ENCODE data around the gene TUSC1. TPM values are rescaled to one million over a fixed set of nuclear protein-coding genes. Genes with fewer than 3 reads are reported as not detected.

Gene TUSC1
- total and polyA plus RNA-seq, 2 of the 13 experiments (the other 11 are each of a cell fraction or from before 2014, with no cell fraction given): not detected

DNA sequence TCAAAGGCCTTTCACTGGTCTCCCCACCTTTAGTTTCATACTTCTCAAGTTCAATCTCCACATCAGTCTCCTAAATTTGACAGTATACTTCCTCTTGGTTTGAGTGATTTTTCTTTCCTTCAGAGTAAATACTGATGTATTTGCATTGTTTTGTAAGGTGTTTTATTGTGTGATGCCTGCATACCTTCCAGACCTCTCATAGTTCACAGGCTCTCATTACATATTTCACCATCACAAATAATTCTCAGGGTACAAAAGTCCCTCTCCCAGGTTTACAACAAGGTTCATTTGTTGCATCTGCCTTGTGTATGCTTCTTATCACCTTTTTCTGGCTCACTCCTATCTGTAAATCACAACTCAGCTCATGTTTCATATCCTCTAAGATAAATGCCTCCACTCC lies 22.2 kb upstream of the TUSC1 start:
- H3K79me2 ChIP-seq (ENCODE audit: insufficient read depth, low read length): no peaks in the 10 kb centered on the region
- no peak overlapping the region for H3K9ac ChIP-seq (ENCODE audit: insufficient read depth, low read depth, low read length)
- no peak overlapping the region for H3K27ac ChIP-seq (ENCODE audit: extremely low read length, insufficient read depth, low read length)
- TF ChIP-seq ERF (CRISPR knock-in tag; IDR thresholded peaks at IDR 0.05) (no peak), NR2F6 (IDR thresholded peaks at IDR 0.05) (no peak), NR2F6 (CRISPR knock-in tag; IDR thresholded peaks at IDR 0.05) (no peak), CAMTA2 (CRISPR knock-in tag; IDR thresholded peaks at IDR 0.05; ENCODE audit: borderline replicate concordance) (no peak), NFYB (CRISPR knock-in tag; IDR thresholded peaks at IDR 0.05) (no peak), ZNF891 (CRISPR knock-in tag; IDR thresholded peaks at IDR 0.05) (no peak), KLF6 (CRISPR knock-in tag; IDR thresholded peaks at IDR 0.05) (no peak), ZNF180 (CRISPR knock-in tag; IDR thresholded peaks at IDR 0.05; ENCODE audit: borderline replicate concordance, low read depth) (no peak), TIGD3 (CRISPR knock-in tag; IDR thresholded peaks at IDR 0.05; ENCODE audit: borderline replicate concordance) (no peak), RBM22 (optimal IDR thresholded peaks at IDR 0.05; ENCODE audit: low read length) (no peak), ZBTB7A (CRISPR knock-in tag; IDR thresholded peaks at IDR 0.05) (no peak), SP5 (CRISPR knock-in tag; IDR thresholded peaks at IDR 0.05; ENCODE audit: borderline replicate concordance, low read depth) (no peak)
- TF ChIP-seq, protein P1, sequence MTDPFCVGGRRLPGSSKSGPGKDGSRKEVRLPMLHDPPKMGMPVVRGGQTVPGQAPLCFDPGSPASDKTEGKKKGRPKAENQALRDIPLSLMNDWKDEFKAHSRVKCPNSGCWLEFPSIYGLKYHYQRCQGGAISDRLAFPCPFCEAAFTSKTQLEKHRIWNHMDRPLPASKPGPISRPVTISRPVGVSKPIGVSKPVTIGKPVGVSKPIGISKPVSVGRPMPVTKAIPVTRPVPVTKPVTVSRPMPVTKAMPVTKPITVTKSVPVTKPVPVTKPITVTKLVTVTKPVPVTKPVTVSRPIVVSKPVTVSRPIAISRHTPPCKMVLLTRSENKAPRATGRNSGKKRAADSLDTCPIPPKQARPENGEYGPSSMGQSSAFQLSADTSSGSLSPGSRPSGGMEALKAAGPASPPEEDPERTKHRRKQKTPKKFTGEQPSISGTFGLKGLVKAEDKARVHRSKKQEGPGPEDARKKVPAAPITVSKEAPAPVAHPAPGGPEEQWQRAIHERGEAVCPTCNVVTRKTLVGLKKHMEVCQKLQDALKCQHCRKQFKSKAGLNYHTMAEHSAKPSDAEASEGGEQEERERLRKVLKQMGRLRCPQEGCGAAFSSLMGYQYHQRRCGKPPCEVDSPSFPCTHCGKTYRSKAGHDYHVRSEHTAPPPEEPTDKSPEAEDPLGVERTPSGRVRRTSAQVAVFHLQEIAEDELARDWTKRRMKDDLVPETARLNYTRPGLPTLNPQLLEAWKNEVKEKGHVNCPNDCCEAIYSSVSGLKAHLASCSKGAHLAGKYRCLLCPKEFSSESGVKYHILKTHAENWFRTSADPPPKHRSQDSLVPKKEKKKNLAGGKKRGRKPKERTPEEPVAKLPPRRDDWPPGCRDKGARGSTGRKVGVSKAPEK (CRISPR knock-in tag; IDR thresholded peaks at IDR 0.05; ENCODE audit: borderline replicate concordance): no peak
- TF ChIP-seq, protein P2, sequence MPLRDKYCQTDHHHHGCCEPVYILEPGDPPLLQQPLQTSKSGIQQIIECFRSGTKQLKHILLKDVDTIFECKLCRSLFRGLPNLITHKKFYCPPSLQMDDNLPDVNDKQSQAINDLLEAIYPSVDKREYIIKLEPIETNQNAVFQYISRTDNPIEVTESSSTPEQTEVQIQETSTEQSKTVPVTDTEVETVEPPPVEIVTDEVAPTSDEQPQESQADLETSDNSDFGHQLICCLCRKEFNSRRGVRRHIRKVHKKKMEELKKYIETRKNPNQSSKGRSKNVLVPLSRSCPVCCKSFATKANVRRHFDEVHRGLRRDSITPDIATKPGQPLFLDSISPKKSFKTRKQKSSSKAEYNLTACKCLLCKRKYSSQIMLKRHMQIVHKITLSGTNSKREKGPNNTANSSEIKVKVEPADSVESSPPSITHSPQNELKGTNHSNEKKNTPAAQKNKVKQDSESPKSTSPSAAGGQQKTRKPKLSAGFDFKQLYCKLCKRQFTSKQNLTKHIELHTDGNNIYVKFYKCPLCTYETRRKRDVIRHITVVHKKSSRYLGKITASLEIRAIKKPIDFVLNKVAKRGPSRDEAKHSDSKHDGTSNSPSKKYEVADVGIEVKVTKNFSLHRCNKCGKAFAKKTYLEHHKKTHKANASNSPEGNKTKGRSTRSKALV (CRISPR knock-in tag; IDR thresholded peaks at IDR 0.05): no peak
- TF ChIP-seq, protein P3, sequence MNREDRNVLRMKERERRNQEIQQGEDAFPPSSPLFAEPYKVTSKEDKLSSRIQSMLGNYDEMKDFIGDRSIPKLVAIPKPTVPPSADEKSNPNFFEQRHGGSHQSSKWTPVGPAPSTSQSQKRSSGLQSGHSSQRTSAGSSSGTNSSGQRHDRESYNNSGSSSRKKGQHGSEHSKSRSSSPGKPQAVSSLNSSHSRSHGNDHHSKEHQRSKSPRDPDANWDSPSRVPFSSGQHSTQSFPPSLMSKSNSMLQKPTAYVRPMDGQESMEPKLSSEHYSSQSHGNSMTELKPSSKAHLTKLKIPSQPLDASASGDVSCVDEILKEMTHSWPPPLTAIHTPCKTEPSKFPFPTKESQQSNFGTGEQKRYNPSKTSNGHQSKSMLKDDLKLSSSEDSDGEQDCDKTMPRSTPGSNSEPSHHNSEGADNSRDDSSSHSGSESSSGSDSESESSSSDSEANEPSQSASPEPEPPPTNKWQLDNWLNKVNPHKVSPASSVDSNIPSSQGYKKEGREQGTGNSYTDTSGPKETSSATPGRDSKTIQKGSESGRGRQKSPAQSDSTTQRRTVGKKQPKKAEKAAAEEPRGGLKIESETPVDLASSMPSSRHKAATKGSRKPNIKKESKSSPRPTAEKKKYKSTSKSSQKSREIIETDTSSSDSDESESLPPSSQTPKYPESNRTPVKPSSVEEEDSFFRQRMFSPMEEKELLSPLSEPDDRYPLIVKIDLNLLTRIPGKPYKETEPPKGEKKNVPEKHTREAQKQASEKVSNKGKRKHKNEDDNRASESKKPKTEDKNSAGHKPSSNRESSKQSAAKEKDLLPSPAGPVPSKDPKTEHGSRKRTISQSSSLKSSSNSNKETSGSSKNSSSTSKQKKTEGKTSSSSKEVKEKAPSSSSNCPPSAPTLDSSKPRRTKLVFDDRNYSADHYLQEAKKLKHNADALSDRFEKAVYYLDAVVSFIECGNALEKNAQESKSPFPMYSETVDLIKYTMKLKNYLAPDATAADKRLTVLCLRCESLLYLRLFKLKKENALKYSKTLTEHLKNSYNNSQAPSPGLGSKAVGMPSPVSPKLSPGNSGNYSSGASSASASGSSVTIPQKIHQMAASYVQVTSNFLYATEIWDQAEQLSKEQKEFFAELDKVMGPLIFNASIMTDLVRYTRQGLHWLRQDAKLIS (CRISPR knock-in tag; IDR thresholded peaks at IDR 0.05): no peak
- FAIRE-seq (no peak), ATAC-seq (no peak), DNase-seq (ENCODE audit: low spot score) (no peak)
- no peaks in the 10 kb centered on the region for H3K27me3 ChIP-seq (ENCODE audit: control insufficient read depth in 1 of 2, insufficient read depth in 2 of 2, low read length in 2 of 2)
- no peaks in the 10 kb centered on the region for H3K36me3 ChIP-seq (replicated peaks in 1 of 2; ENCODE audit: control insufficient read depth in 1 of 2, insufficient read depth in 2 of 2, low read length in 2 of 2)
- ChIA-PET POLR2A (no interaction called here), CTCF (ENCODE audit: low intra/inter-chr PET ratio, low total read pairs) (no interaction called here)
- H4K20me1 ChIP-seq (ENCODE audit: insufficient read depth, low read length): no peaks in the 10 kb centered on the region
- peaks cover 14% of the 10 kb centered on the region for H3K9me3 ChIP-seq (ENCODE audit: low read length)
- no TSS peak for BruUV-seq (replicated peaks)
- intact Hi-C loops (cut with micrococcal nuclease; ENCODE audit: unreplicated experiment): no loop called here
- no peak overlapping the region for H2AFZ ChIP-seq (ENCODE audit: low read length)
- H3K4me2 ChIP-seq (ENCODE audit: low read depth, low read length): no peak overlapping the region
- H3K4me3 ChIP-seq (replicated peaks in 1 of 3; ENCODE audit: insufficient read depth in 1 of 3, low read depth in 2 of 3, low read length in 3 of 3): no peak overlapping the region
- in situ Hi-C loops (cut with HindIII; ENCODE audit: extremely low pct_ligation_motif_present, low pct_unique_long_range_greater_than_20kb): no loop called here
- no peaks in the 10 kb centered on the region for H3K4me1 ChIP-seq (ENCODE audit: insufficient read depth, low read length)
